Stimulated activated CD4-positive, alpha-beta T cell treated with anti-CD3 and anti-CD28 coated beads, Interleukin-4, amount 100 ng/mL, for 48 hours (primary cell): ENCODE measurements around the gene MLKL.

Experiments used
- DNase-seq, 2 donors: peaks; one replicate each; pipeline ENCODE4 v3.0.0-alpha.2; 2020; ENCODE audit warnings: low read depth in 2 of 2

The MLKL gene

GRCh38 chr16:74700438-74701225 lies at the start of gene MLKL:
Gene MLKL (minus strand): TSS chr16:74700862. CDS start chr16:74695757, 5,105 bp downstream.
- DNase-seq = peak; percentile 37 to 48

- no peak for DNase-seq
Measured at GRCh38 chr16:74749291-74750055, 48.8 kb upstream of the MLKL start.

GRCh38 chr16:74748616-74749026 lies 48.0 kb upstream of the MLKL start:
- DNase-seq = no peak

GRCh38 chr16:74747716-74748615 lies 47.3 kb upstream of the MLKL start:
- DNase-seq = no peak

- DNase-seq = no peak
Measured at GRCh38 chr16:74745926-74746325, 45.3 kb upstream of the MLKL start.

- DNase-seq = no peak
Measured at GRCh38 chr16:74745109-74745615, 44.5 kb upstream of the MLKL start.

- DNase-seq = no peak
Measured at GRCh38 chr16:74744566-74744965, 43.9 kb upstream of the MLKL start.

GRCh38 chr16:74743668-74744299 lies 43.1 kb upstream of the MLKL start:
- no peak for DNase-seq

GRCh38 chr16:74743045-74743667 lies 42.5 kb upstream of the MLKL start:
- DNase-seq = no peak

GRCh38 chr16:74742051-74742481 lies 41.4 kb upstream of the MLKL start:
- DNase-seq = no peak

GRCh38 chr16:74740795-74741304 lies 40.2 kb upstream of the MLKL start:
- no peak for DNase-seq

- no peak for DNase-seq
Measured at GRCh38 chr16:74739275-74739674, 38.6 kb upstream of the MLKL start.

- DNase-seq = no peak
Measured at GRCh38 chr16:74738816-74739215, 38.2 kb upstream of the MLKL start.

GRCh38 chr16:74738113-74738541 lies 37.5 kb upstream of the MLKL start:
- DNase-seq = no peak

- DNase-seq = no peak
Measured at GRCh38 chr16:74737521-74737920, 36.9 kb upstream of the MLKL start.

GRCh38 chr16:74736531-74737157 lies 36.0 kb upstream of the MLKL start:
- DNase-seq = no peak

GRCh38 chr16:74735554-74735953 lies 34.9 kb upstream of the MLKL start:
- no peak for DNase-seq

- no peak for DNase-seq
Measured at GRCh38 chr16:74735162-74735452, 34.4 kb upstream of the MLKL start.

GRCh38 chr16:74734361-74735161 lies 33.9 kb upstream of the MLKL start:
- no peak for DNase-seq
